PC-3 (cell line): ENCODE results near the gene EXOC4. TPM values are rescaled to one million over a fixed set of nuclear protein-coding genes. Genes with fewer than 3 reads are reported as not detected.

ENCODE experiments used
- ATAC-seq: fragments of 200-7000 bp; cut with Tn5 transposase; 2 replicates; pipeline ENCODE4 v1.9.1; 2020; ENCODE audit warnings: mild to moderate bottlenecking, moderate library complexity
- BruUV-seq: library from RNA; stranded (reverse); fragments of 400-500 nt; replicated peaks from 2 replicates; lab custom pipeline; 2021; lab: Mats Ljungman, UMichigan
- CTCF ChIA-PET: fragments of 300-600 bp; sonication (Branson Sonifier 250); formaldehyde crosslinking; loops from one replicate; lab custom pipeline; 2022; ENCODE audit warnings: antibody characterized with exemption; lab: Charles Lee
- POLR2A ChIA-PET: fragments of 300-600 bp; sonication (Branson Sonifier 250); formaldehyde crosslinking; loops from one replicate; lab custom pipeline; 2022; ENCODE audit warnings: antibody characterized with exemption; ENCODE audit not compliant: unreplicated experiment; lab: Charles Lee
- DNase-seq: peaks from one replicate; pipeline ENCODE4 v3.0.0-alpha.2; 2015
- H2AFZ ChIP-seq: fragments of 300-600 bp; sonication (generic); 2 replicates; pipeline ENCODE4 v1.6.0; 2016; ENCODE audit warnings: antibody characterized with exemption, low read length
- H3F3A ChIP-seq: fragments of 300-600 bp; sonication (generic); one replicate; pipeline ENCODE4 v1.6.0; 2017; ENCODE audit warnings: antibody characterized with exemption, low read length, control low read depth, mild to moderate bottlenecking; ENCODE audit not compliant: unreplicated experiment
- H3K27ac ChIP-seq: fragments of 300-600 bp; sonication (generic); 2 replicates; pipeline ENCODE4 v1.5.1; 2016; ENCODE audit warnings: mild to moderate bottlenecking, low read length
- H3K27me3 ChIP-seq: fragments of 300-600 bp; sonication (generic); 2 replicates; pipeline ENCODE4 v1.6.1; 2016; ENCODE audit warnings: low read length, mixed read lengths
- H3K36me3 ChIP-seq: fragments of 300-600 bp; sonication (generic); 2 replicates; pipeline ENCODE4 v1.6.1; 2016; ENCODE audit warnings: low read depth, mixed run types, low read length, mixed read lengths
- H3K4me1 ChIP-seq: fragments of 300-600 bp; sonication (generic); 2 replicates; pipeline ENCODE4 v1.5.1; 2016; ENCODE audit warnings: low read length; ENCODE audit not compliant: insufficient read depth
- H3K4me2 ChIP-seq: fragments of 300-600 bp; sonication (generic); 2 replicates; pipeline ENCODE4 v1.6.0; 2016; ENCODE audit warnings: low read length
- H3K4me3 ChIP-seq: fragments of 300-600 bp; sonication (generic); 2 replicates; pipeline ENCODE4 v1.5.1; 2016; ENCODE audit warnings: mild to moderate bottlenecking, low read length, mixed read lengths
- H3K79me2 ChIP-seq: fragments of 300-600 bp; sonication (generic); 2 replicates; pipeline ENCODE4 v1.6.1; 2017; ENCODE audit warnings: low read length, mixed read lengths
- H3K9ac ChIP-seq: fragments of 300-600 bp; sonication (generic); 2 replicates; pipeline ENCODE4 v1.6.0; 2016; ENCODE audit warnings: mild to moderate bottlenecking, low read length
- H3K9me2 ChIP-seq: fragments of 300-600 bp; sonication (generic); replicated peaks from 2 replicates; pipeline ENCODE4 v1.6.1; 2016; ENCODE audit warnings: mixed run types, low read length, mixed read lengths
- H3K9me3 ChIP-seq: fragments of 300-600 bp; sonication (generic); 2 replicates; pipeline ENCODE4 v1.6.1; 2016; ENCODE audit warnings: low read length, mixed read lengths
- H4K20me1 ChIP-seq: fragments of 300-600 bp; sonication (generic); 2 replicates; pipeline ENCODE4 v1.6.1; 2016; ENCODE audit warnings: low read length, mixed read lengths
- CTCF ChIP-seq: fragments of 300-600 bp; sonication (generic); conservative IDR thresholded peaks from 2 replicates; pipeline ENCODE4 v1.5.1; 2017; ENCODE audit warnings: antibody characterized with exemption, low read depth, mild to moderate bottlenecking, low read length
- EZH2 ChIP-seq: fragments of 300-600 bp; sonication (generic); IDR thresholded peaks from one replicate; pipeline ENCODE4 v1.6.1; 2017; ENCODE audit warnings: antibody characterized with exemption, mild to moderate bottlenecking, low read length; ENCODE audit not compliant: unreplicated experiment
- EZH2phosphoT487 ChIP-seq: fragments of 300-600 bp; sonication (generic); IDR thresholded peaks from 2 replicates; pipeline ENCODE4 v1.6.1; 2018; ENCODE audit warnings: mild to moderate bottlenecking, antibody characterized with exemption, low read length, borderline replicate concordance
- intact Hi-C: fragments of 100-400 bp; cut with micrococcal nuclease; formaldehyde crosslinking; loops from 2 replicates; pipeline ENCODE4 v1.9.0; 2023
- total RNA-seq: library from RNA; depleted of rRNA; stranded (reverse); fragments of >200 nt; gene quantifications from 2 replicates; pipeline ENCODE4 v1.2.3, GENCODE V29; 2014

Gene EXOC4
- total RNA-seq, 1 experiment from 2014 or later = 43.5 TPM

DNA sequence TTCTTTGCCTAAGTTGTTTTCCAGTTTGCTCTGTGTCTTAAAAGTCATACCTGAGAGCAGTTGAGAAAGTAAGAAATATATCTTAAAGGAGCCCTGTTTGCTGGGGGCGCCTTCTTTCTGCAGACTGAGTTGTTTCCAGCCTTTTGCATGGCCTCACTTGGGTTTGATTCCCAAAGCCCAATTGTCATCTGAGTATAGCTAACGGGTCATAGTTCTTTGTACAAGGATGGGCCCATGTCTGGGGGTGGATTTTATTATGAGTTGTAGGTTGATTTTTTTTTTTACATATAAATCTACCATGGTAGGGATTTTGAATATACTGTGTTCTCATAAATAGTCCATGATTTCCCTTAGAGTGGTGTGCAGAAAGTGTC lies 555.6 kb downstream of the EXOC4 start:
- H3K9ac ChIP-seq = no peak overlapping the region
- H2AFZ ChIP-seq = no peak overlapping the region
- no peaks in the 10 kb centered on the region for H3F3A ChIP-seq
- no peaks in the 10 kb centered on the region for H3K27me3 ChIP-seq
- intact Hi-C loops = no loop called here
- ChIA-PET POLR2A (no interaction called here), CTCF (no interaction called here)
- BruUV-seq = no TSS peak
- no peaks in the 10 kb centered on the region for H3K36me3 ChIP-seq
- H4K20me1 ChIP-seq = no peaks in the 10 kb centered on the region
- H3K4me1 ChIP-seq = no peaks in the 10 kb centered on the region
- H3K9me3 ChIP-seq = no peaks in the 10 kb centered on the region
- ATAC-seq = no peak
- no peaks in the 10 kb centered on the region for H3K79me2 ChIP-seq
- no peak overlapping the region for H3K4me2 ChIP-seq
- H3K9me2 ChIP-seq = no peaks in the 10 kb centered on the region
- no peak overlapping the region for H3K4me3 ChIP-seq
- TF ChIP-seq EZH2phosphoT487 (no peak), EZH2 (no peak), CTCF (no peak)
- no peak overlapping the region for H3K27ac ChIP-seq
- DNase-seq = no peak

DNA sequence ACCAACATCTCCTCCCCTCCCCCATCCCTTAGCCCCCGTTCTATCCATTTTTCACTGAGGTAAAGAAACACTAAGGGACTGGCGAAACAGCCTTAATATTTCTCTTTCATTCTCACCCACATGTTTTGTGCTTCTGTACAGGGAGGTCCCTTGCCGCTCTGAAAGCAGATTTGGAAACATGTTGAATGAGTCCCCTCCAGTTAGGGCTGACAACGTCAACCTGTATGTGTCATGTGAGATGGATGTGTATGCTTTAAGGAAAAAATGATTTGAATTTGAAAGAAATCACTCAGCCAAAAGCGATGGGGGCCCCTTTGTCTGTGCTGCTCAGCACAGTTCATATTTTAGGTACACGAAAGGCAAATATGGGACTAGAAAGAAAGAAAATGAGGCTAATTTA lies 560.0 kb downstream of the EXOC4 start:
- ChIA-PET POLR2A (no interaction called here), CTCF (no interaction called here)
- H3K4me1 ChIP-seq = no peaks in the 10 kb centered on the region

More for the DNA sequence above, 560.0 kb downstream of the EXOC4 start:
- TF ChIP-seq CTCF (no peak), EZH2phosphoT487 (no peak), EZH2 (no peak)
- Histone ChIP-seq H3K36me3 (no peaks in the 10 kb centered on the region), H3F3A (no peaks in the 10 kb centered on the region), H3K9ac (no peak overlapping the region), H4K20me1 (no peaks in the 10 kb centered on the region), H3K79me2 (no peaks in the 10 kb centered on the region), H3K4me2 (no peak overlapping the region), H2AFZ (no peak overlapping the region), H3K27me3 (no peaks in the 10 kb centered on the region), H3K27ac (no peak overlapping the region), H3K9me3 (no peaks in the 10 kb centered on the region), H3K9me2 (no peaks in the 10 kb centered on the region), H3K4me3 (no peak overlapping the region)
- no peak for ATAC-seq
- no peak for DNase-seq
- intact Hi-C loops = no loop called here
- BruUV-seq = no TSS peak
